ENCODE data around the gene SLC16A7.
A peak's percentile ranks its signal among the peaks of the same experiment; 100 is the strongest.

SLC16A7 gene

DNA sequence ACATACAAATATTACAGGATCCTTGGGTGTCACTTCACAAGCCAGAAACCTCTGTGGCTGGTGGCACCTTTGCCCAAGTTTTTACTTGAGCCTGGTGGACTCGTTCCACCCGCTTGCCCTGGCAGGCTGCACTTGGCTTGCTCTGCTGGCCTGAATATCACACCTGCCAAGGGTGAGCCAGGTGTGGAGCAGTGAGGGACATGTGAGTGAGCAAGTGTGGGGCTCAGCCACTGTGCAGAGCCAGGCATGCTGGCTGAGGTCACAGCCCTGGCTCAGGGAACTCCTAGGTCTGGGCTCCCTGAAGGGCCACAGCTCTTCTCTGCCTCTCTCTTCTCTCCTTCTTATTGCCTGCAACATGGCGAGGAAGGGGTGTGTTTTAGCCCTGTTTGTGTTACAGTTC is 82.0 kb downstream of the SLC16A7 start:
- DNase-seq = no peak

DNA sequence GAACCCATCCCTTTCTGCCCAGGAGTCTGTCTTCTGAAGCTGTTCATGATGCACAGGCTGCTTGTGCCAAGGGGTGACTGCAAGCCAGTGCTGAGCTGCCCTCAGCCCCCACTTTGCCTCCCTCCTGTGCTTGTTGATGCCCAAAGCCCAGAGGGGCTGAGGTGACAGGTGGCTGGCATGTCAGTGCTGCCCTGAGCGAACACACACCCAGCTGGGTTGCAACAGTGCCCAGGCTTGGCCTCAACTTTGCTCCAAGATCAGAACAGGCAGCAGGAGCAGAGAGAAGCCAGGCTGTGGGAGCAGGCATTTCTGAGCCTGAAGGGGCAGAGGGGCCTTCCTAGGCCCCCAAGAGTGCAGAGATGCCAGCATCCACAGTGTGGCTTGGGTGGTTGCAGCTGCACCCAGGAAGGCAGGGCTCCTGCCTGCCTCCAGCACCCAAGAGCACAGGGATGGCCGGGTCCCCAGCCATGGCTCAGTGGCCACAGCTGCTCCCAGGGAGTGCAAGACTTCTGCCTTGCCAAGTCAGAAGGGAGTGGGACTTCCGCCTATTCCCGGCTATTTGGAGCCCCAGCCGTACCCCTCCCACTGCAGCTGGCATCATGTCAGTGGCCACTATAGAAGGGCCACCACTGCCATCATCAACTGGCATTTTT is 83.1 kb downstream of the SLC16A7 start:
- DNase-seq = no peak

- DNase-seq = no peak
These were observed 93.9 kb downstream of the SLC16A7 start for GRCh38 chr12:59689776-59690175.

GRCh38 chr12:59695379-59695778 is 99.5 kb downstream of the SLC16A7 start:
- DNase-seq = no peak

DNA sequence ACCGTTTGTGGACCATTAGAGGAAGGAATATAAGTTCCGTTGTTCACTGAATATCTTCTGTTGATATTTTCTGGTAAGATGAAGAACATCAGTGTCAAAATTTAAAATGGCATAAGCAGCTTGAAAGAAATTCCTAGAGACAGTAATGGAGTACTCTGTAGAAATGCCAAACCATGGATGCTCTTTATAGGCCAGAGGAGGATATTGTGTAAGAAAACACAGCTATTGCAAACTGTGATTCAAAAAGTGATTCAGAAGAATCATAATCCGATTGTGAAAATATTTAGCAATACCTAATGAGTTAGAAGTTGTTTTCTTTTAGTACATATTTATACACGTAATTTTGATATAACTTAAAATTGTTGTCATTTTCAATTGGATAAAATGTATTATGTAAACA is 102.8 kb downstream of the SLC16A7 start:
- no peak for DNase-seq

GRCh38 chr12:59699421-59700152 is 103.8 kb downstream of the SLC16A7 start:
- DNase-seq = no peak

DNA sequence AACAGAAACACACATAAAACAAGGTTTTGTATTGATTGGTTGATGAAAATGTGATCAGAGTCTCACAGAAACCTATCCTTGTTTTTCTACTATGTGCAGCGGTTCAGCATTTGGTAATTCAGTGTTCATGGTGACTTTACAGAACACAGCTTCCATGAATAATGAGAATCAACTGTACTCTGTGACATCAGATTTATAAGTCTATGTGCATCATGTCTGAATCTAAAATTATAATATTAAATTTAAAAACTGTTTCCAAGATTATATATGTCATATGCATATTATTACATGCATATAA is 104.3 kb downstream of the SLC16A7 start:
- DNase-seq = no peak

GRCh38 chr12:59708064-59708463 is 112.2 kb downstream of the SLC16A7 start:
- DNase-seq = no peak

DNA sequence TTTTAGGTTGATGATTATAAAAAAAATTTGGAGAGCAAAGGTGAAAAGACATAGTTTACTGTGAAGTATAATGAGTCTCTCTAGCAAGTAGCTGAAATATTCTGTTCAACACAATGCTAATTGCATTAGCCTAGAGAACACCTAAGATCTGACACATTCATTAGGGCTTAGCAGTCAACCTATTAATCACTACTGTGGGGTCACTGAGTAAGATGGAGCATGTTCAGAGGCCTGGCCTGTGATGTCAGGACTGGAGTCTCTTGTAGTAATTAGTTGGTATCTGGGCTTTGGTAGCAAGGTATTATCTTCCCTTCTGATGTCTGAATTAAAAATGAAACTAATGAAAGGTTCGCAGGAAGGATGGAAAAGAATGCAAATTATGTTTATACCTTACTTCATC is 112.7 kb downstream of the SLC16A7 start:
- peak in 1 of 3 experiments; percentile 20 for DNase-seq

GRCh38 chr12:59710004-59710628 is 114.3 kb downstream of the SLC16A7 start:
- no peak for DNase-seq

DNA sequence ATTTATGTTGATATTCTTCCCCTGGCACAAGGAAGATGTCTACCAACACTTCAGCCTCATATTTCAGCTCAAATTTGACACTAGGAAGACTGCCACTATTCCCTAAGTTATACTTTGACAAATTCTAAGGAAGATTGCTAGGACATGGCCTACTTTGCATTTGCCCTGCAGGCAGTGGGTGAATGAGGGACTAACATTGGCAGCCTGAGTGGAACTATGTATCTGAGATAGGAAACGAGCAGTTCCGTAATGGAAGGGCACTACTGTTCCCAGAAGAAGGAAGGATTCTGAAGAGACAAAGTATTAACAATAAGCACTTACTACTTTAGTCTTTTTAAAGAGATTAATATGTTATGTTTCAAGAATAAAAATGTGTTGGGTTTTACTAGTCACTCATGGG is 115.1 kb downstream of the SLC16A7 start:
- no peak for DNase-seq

DNA sequence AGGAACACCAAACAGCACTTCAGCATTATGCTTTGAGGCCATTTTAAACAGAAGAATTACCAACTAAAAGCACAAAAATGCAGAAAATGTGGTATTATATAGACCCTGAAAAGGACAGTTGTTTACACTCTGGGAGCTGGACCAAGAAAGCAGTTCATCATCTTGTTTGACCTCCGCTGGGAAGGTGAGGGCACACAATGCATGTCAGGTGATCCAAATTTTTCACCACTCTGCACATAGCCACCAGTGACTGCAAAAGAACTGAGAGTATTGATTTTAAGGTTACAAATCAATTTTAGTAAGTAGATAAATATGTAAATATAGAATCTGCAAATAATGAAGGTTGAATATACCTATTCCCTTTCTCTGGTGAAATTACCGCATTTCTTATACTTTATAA is 119.6 kb downstream of the SLC16A7 start:
- DNase-seq = no peak

DNA sequence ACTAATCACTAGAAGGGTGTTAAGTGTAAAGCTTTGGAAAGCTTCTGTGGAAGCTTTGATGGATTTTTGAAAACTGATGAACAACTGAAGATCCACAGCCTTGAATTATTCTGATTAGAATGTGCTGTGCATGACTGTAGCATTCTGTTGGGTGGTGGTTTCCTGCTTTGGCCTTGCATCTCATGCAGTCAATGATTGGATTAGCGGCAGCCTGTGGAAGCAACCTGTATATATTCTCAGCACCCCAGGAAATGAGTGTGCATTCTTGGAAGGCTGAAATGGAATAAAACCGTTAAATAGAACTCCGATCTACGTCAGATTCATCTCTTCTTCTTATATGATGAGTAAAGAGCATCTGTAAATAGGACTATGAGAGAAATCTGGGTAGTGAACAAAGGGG is 120.2 kb downstream of the SLC16A7 start:
- DNase-seq = no peak

DNA sequence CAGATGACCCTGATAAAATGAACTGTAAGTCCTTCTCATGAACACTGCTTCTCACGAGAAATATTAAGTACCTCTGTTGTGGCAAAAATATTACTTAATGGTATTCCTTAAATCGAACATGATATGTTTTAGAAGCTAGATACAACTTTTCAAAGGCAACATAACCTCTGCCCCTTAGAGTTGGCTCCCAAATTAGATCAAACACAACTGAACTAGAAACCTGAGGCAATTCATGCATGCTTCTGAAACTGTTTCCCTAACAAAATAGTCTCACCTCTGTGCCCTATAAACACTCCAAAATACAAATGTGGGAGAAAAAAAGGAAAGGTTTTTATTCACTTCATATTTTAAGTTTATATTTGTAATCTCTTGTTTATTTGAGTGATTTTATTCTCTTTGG is 121.6 kb downstream of the SLC16A7 start:
- DNase-seq = no peak

DNA sequence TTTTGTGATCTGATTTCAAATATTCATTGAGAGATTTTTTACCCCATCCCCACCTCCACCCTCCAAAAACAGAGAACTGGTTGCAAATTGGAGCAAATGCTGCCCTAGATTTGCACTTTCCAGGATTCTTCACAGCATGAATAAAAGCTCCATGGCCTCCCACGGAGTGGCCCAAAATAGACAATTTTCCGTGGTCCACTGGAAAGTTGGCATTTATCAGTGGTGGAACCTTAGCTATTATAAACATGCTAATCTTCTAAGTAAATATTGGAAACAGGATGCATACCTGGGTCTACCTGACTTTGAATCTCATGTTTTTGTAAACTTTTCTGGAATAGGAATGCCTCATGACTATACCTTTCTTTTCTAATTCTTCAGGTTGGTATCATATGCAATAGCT is 123.9 kb downstream of the SLC16A7 start:
- no peak for DNase-seq

- no peak for DNase-seq
These were observed 127.7 kb downstream of the SLC16A7 start for GRCh38 chr12:59723520-59723919.

DNA sequence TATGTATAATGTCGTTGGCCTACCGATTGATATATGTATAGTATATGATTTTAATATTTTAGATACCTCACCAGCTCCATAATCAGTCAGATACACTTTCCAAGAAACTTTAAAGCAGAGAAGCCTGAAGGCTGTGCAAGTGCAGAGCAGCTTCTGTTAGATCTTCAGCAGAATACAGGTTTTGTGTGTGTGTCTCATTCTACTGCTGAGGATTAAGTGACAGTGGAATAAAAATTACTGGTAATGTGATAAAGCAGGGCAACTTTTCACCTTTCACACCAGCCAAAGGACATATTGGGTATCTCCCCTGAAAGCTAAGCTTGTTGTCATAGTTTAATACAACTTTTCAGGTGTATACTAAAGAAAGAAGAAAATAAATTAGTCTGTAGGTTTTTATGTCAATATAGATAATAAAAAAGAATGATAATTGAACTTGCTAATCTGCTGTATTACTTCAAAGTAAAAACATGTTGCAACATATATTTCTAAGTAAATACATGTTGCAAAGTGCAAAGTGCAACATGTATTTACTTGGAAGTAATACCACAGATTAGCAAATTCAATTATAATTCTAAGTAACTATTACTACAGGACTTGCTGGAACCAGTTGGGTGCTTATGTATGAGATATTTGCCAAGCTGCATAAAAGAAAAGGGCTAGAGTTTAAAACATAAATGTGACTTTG is 128.3 kb downstream of the SLC16A7 start:
- no peak for DNase-seq

GRCh38 chr12:59733200-59733599 is 137.4 kb downstream of the SLC16A7 start:
- no peak for DNase-seq

GRCh38 chr12:59734371-59734770 is 138.5 kb downstream of the SLC16A7 start:
- peak; percentile 28 to 68 (median 34) for DNase-seq

- DNase-seq = peak in 1 of 3 experiments; percentile 43
These were observed 139.4 kb downstream of the SLC16A7 start for GRCh38 chr12:59735231-59735630.

DNA sequence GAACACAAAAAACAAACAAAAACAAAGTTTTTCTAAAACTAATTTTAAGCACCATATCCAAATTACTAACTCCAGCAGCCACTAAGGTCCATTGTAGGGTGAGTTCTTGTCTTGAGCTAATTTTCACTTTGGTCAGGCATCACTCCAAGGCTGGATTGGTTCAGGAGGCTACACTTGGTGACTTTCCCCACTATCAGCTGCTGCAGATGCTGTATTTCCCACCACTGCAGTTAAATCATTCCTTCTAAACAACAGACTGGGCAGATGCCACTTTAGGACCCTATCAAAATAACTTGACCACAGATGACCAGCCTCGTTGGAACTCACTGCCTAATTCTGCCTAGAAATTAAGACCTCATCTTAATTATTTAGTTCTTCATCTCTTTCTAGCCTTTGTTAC is 140.5 kb downstream of the SLC16A7 start:
- no peak for DNase-seq

DNA sequence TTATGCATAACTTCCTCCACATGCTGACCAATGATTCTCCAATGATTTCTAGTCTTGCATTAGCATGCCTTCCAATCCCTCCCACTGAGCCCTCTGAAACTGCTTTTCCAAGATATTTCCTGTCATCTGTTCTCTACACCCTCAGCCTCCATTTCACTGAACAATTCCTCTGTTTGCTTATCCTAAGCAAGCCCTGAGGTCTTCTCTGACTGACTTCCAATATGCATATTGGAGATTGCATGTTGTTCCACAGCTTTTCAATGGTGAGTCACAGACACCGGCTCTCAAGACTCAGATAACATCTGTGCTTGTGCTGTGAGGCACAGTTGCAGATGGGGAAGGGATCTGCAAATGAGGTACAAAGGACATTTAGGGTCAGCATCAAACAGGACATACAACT is 141.0 kb downstream of the SLC16A7 start:
- DNase-seq = peak; percentile 26 to 60 (median 37)

GRCh38 chr12:59737725-59738463 is 142.1 kb downstream of the SLC16A7 start:
- no peak for DNase-seq
